Spleen (tissue), 11 donors: ENCODE data around the gene DDAH1. TPM values are rescaled to one million over a fixed set of nuclear protein-coding genes. Genes with fewer than 3 reads are reported as not detected.

Experiments
- DNase-seq: peaks from one replicate; pipeline ENCODE4 v3.0.0-alpha.2; 2020
- H3K27ac ChIP-seq, 8 donors: fragments of 200-600 bp; sonication (generic) in 7 of 8; 1 replicate in 4 of 8; 2 replicates in 4 of 8; pipeline versions ENCODE4 v1.5.0 to v1.8.0; 2016 to 2021; ENCODE audit warnings: inconsistent platforms in 4 of 8, mild to moderate bottlenecking in 4 of 8, moderate library complexity in 1 of 8
- H3K27me3 ChIP-seq, 7 donors: fragments of 200-600 bp; sonication (generic) in 6 of 7; replicated peaks in 1 of 7; 1 replicate in 4 of 7; 2 replicates in 3 of 7; pipeline versions ENCODE4 v1.5.0 to v1.8.0; 2016 to 2021; ENCODE audit warnings: inconsistent platforms in 3 of 7, mild to moderate bottlenecking in 1 of 7
- H3K36me3 ChIP-seq, 6 donors: fragments of 200-600 bp; sonication (generic) in 5 of 6; 1 replicate in 4 of 6; 2 replicates in 2 of 6; pipeline versions ENCODE4 v1.5.0 to v1.8.0; 2016 to 2021; ENCODE audit warnings: inconsistent platforms in 2 of 6
- H3K4me1 ChIP-seq, 6 donors: fragments of 200-600 bp; sonication (generic) in 5 of 6; 1 replicate in 3 of 6; 2 replicates in 3 of 6; pipeline versions ENCODE4 v1.5.0 to v1.8.0; 2016 to 2021; ENCODE audit warnings: inconsistent platforms in 3 of 6
- H3K4me3 ChIP-seq, 8 donors: fragments of 200-600 bp; sonication (generic) in 7 of 8; 1 replicate in 4 of 8; 2 replicates in 4 of 8; pipeline versions ENCODE4 v1.5.0 to v1.8.0; 2016 to 2021; ENCODE audit warnings: inconsistent platforms in 4 of 8, mild to moderate bottlenecking in 4 of 8, moderate library complexity in 2 of 8
- H3K9me3 ChIP-seq, 8 donors: fragments of 200-600 bp; sonication (generic) in 7 of 8; 1 replicate in 4 of 8; 2 replicates in 4 of 8; pipeline versions ENCODE4 v1.5.0 to v1.8.0; 2016 to 2021; ENCODE audit warnings: inconsistent platforms in 4 of 8
- CTCF ChIP-seq, 11 experiments: fragments of 200-600 bp in 7 of 11; fragments of 450-650 bp in 4 of 11; sonication (generic) in 4 of 11; IDR thresholded peaks in 8 of 11; conservative IDR thresholded peaks in 3 of 11; 1 replicate in 7 of 11; 2 replicates in 4 of 11; pipeline versions ENCODE4 v1.4.0 to v1.8.0; 2016 to 2021; ENCODE audit warnings: antibody characterized with exemption in 11 of 11, inconsistent platforms in 4 of 11, mild to moderate bottlenecking in 1 of 11
- POLR2A ChIP-seq, 3 donors: fragments of 450-650 bp; IDR thresholded peaks; one replicate each; pipeline ENCODE4 v1.5.1; 2017; ENCODE audit warnings: antibody characterized with exemption in 3 of 3, mild to moderate bottlenecking in 1 of 3
- POLR2AphosphoS5 ChIP-seq, 3 donors: sonication (generic); formaldehyde crosslinking; IDR thresholded peaks; one replicate each; pipeline ENCODE4 v1.5.1; 2017; ENCODE audit warnings: antibody characterized with exemption in 3 of 3
- WGBS, 5 donors: extraction: QIAGEN DNeasy Blood & Tissue Kit in 3 of 5; methylation state at CpG; one replicate each; pipeline versions ENCODE4 v1.1.5 to v1.1.7; 2013 to 2018; 5-methylcytosine and 5-hydroxymethylcytosine counted together
- intact Hi-C: fragments of 100-400 bp; cut with DNase I; formaldehyde crosslinking; loops from one replicate; pipeline ENCODE4 v1.15.0; 2023; ENCODE audit warnings: low total_unique reads
- polyA plus RNA-seq, 3 donors: library from polyadenylated mRNA; stranded (reverse); fragments of 200-250 nt; gene quantifications; one replicate each; pipeline ENCODE4 v1.2.1, GENCODE V29; 2013
- small RNA-seq, 4 donors: library from RNA; depleted of rRNA; stranded (forward); fragments of <200 nt; gene quantifications; one replicate each; pipeline ENCODE3, GENCODE V24; 2016
- total RNA-seq, 7 donors: library from RNA; depleted of rRNA in 3 of 7; stranded (reverse); fragments of >200 nt in 3 of 7; fragmentation: NEBNext Ultra II Directional in 4 of 7; extraction: Animal tissue kit (Norgen Biotek cat#: 25700) in 4 of 7; gene quantifications; one replicate each; pipeline versions ENCODE4 v1.1.0 to v1.2.1, GENCODE V29; 2016 to 2021
- donor health status: healthy with polysubstance abuse.
- donor health status: DM: no; HTN: no; CAD: no; lungs with moderate emphysema.
- donor health status: DM: no; HTN: no; CAD: no.
- donor health status: Bipolar disorder and iron deficiency.
- donor health status: healthy.
- donor health status: DM: no; HTN: no; CAD: no.
- donor health status: DM: yes; HTN: yes; CAD: no.

Gene DDAH1
- total and polyA plus RNA-seq, 10 donors = 1.8 to 19.8 (median 13.7) TPM

- intact Hi-C loops = no loop called here
- Histone ChIP-seq H3K27me3 (no peaks in the 10 kb centered on the region), H3K9me3 (no peaks in the 10 kb centered on the region), H3K4me3 (peak overlapping the region; percentile 75 to 94 (median 82)), H3K36me3 (peaks cover 0 to 34% (median 10%) of the 10 kb centered on the region in 6 donors), H3K27ac (peak overlapping the region; percentile 97 to 100 (median 98)), H3K4me1 (peaks cover 34 to 87% (median 62%) of the 10 kb centered on the region in 6 donors)
- TF ChIP-seq POLR2AphosphoS5 (IDR thresholded peaks at IDR 0.05) = peak in 1 of 3 donors; percentile 42
- TF ChIP-seq POLR2A (IDR thresholded peaks at IDR 0.05) = no peak
- DNase-seq = no peak
- WGBS, 5 donors = 34 to 42% (median 40%) methylated on average over 1 of the region's 1 CpG
Observed at GRCh38 chr1:85274969-85275453, 189.9 kb downstream of the DDAH1 start.

GRCh38 chr1:85273397-85273796, 191.6 kb downstream of the DDAH1 start:
- TF ChIP-seq POLR2AphosphoS5 (IDR thresholded peaks at IDR 0.05) (no peak), CTCF (IDR thresholded peaks at IDR 0.05 in 8 of 11, conservative IDR thresholded peaks at IDR 0.05 in 3 of 11) (no peak), POLR2A (IDR thresholded peaks at IDR 0.05) (no peak)
- H3K36me3 ChIP-seq = peaks cover 3 to 50% (median 26%) of the 10 kb centered on the region in 6 donors
- intact Hi-C loops = no loop called here
- peak overlapping the region in 1 of 8 donors; percentile 94 for H3K4me3 ChIP-seq
- DNase-seq = no peak
- H3K4me1 ChIP-seq = peaks cover 27 to 86% (median 62%) of the 10 kb centered on the region in 6 donors
- peak overlapping the region in 1 of 8 donors; percentile 20 for H3K27ac ChIP-seq
- H3K27me3 ChIP-seq = no peaks in the 10 kb centered on the region
- no peaks in the 10 kb centered on the region for H3K9me3 ChIP-seq

GRCh38 chr1:85268801-85269585, 196.0 kb downstream of the DDAH1 start:
- TF ChIP-seq POLR2AphosphoS5 (IDR thresholded peaks at IDR 0.05) (no peak), CTCF (IDR thresholded peaks at IDR 0.05 in 8 of 11, conservative IDR thresholded peaks at IDR 0.05 in 3 of 11) (no peak), POLR2A (IDR thresholded peaks at IDR 0.05) (no peak)
- Histone ChIP-seq H3K4me3 (no peak overlapping the region), H3K4me1 (peaks cover 11 to 61% (median 31%) of the 10 kb centered on the region in 6 donors), H3K9me3 (no peaks in the 10 kb centered on the region), H3K27ac (no peak overlapping the region), H3K36me3 (peaks cover 9 to 93% (median 62%) of the 10 kb centered on the region in 6 donors), H3K27me3 (no peaks in the 10 kb centered on the region)
- WGBS, 5 donors = 91 to 99% (median 97%) methylated on average over 5 of the region's 5 CpGs
- intact Hi-C loops = no loop called here
- no peak for DNase-seq

Small RNA genes within 50 kb of the gene (small RNA-seq; reads per million reads assigned to genes)
- 0 reads per million in 4 donors for gene RF00019

Other genes starting within 250 kb of the DDAH1 start
- 10 to 100 TPM; 16.2 to 28.4 (median 21.1) TPM for gene C1orf52, start 205.5 kb downstream of the DDAH1 start, total RNA-seq
- gene C1orf52, start 205.5 kb downstream of the DDAH1 start, polyA plus RNA-seq = 10 to 100 TPM; 19.6 to 29.7 (median 24.8) TPM
- gene BCL10, start 188.5 kb downstream of the DDAH1 start, total RNA-seq = 10 to 100 TPM; 27.4 to 45.1 (median 38.1) TPM
- gene BCL10, start 188.5 kb downstream of the DDAH1 start, polyA plus RNA-seq = 10 to 100 TPM; 10.5 to 14.4 (median 11.0) TPM
- gene CCN1, start 115.6 kb upstream of the DDAH1 start, total RNA-seq = 100 to 1,000 TPM in 4 of 7 donors, 10 to 100 TPM in 3; 15.9 to 371 (median 148) TPM
- gene CCN1, start 115.6 kb upstream of the DDAH1 start, polyA plus RNA-seq = 10 to 100 TPM in 2 of 3 donors, 1 to 10 TPM in 1; 8.0 to 87.0 (median 74.5) TPM
- 10 to 100 TPM in 5 of 7 donors, 1 to 10 TPM in 2; 9.0 to 17.2 (median 15.2) TPM for gene ZNHIT6, start 243.3 kb upstream of the DDAH1 start, total RNA-seq
- 10 to 100 TPM in 1 of 3 donors, 1 to 10 TPM in 2; 6.2 to 10.0 (median 7.7) TPM for gene ZNHIT6, start 243.3 kb upstream of the DDAH1 start, polyA plus RNA-seq